Measurements from ENCODE around the gene ATF6. TPM values are rescaled to one million over a fixed set of nuclear protein-coding genes. Genes with fewer than 3 reads are reported as not detected.

The ATF6 gene
- total RNA-seq, 1 experiment from 2014 or later, result 36.5 TPM

DNA sequence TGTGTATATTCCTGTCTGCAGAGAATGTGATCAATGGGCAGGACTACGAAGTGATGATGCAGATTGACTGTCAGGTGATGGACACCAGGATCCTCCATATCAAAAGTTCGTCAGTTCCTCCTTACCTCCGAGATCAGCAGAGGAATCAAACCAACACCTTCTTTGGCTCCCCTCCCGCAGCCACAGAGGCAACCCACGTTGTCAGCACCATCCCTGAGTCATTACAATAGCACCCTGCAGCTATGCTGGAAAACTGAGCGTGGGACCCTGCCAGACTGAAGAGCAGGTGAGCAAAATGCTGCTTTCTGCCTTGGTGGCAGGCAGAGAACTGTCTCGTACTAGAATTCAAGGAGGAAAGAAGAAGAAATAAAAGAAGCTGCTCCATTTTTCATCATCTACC is 192.3 kb downstream of the ATF6 start:
- Histone ChIP-seq H3K79me2 (ENCODE audit: low read length) (no peaks in the 10 kb centered on the region), H3K36me3 (ENCODE audit: insufficient read depth, low read length) (no peaks in the 10 kb centered on the region; the same call in 1 of the 2 replicates), H3K4me1 (ENCODE audit: low read length) (no peaks in the 10 kb centered on the region), H3K4me3 (ENCODE audit: low read length) (no peak overlapping the region), H3K9ac (ENCODE audit: low read length) (no peak overlapping the region), H2AFZ (ENCODE audit: low read length) (no peak overlapping the region), H3K27ac (ENCODE audit: low read length) (no peak overlapping the region), H3K9me3 (ENCODE audit: low read length) (no peaks in the 10 kb centered on the region), H4K20me1 (ENCODE audit: insufficient read depth, low read depth, low read length) (no peaks in the 10 kb centered on the region), H3K9me2 (replicated peaks; ENCODE audit: insufficient read depth, low read length) (no peaks in the 10 kb centered on the region), H3K27me3 (ENCODE audit: low read length) (no peaks in the 10 kb centered on the region), H3K4me2 (ENCODE audit: low read depth, low read length, poor library complexity, severe bottlenecking) (no peak overlapping the region)
- no peak for DNase-seq

DNA sequence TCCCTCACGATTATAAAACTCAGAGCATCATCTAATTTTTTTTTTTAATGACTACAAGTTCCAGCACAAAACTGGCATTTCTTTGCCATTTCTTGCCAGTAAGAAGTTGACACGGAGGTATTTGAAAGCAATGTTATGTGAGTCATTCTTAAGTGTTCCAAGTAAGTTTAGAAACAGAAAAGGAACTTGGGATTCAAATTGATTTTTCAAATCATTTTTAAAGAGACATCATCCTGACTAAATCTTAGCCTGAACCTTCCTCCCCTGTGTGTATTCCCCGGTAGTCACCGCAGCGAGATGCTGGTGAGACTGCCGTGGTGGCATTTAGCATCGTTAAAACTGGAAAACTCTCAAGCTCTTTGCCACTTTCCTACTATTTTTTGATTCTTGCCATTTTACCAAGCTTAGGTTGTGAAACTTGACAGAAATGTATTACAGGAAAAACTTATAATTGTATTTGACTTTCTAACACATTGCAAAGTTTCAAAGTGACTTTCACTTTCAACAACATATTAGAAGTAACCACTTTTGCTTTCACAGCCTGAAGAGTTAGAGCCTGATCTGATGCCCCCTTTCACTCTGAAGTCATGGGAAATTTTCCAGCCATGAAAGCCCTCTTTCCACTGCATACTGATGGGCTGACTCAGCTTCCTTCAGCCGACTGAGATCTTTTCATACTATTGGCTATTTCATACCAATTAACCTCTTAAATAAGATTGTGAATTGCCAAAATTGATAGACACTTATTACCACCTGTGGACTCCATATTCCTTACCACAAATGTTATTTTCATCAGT is 196.2 kb downstream of the ATF6 start:
- no peak overlapping the region for H3K9ac ChIP-seq (ENCODE audit: low read length)
- H4K20me1 ChIP-seq (ENCODE audit: insufficient read depth, low read depth, low read length), result no peaks in the 10 kb centered on the region
- no peaks in the 10 kb centered on the region for H3K9me3 ChIP-seq (ENCODE audit: low read length)
- H2AFZ ChIP-seq (ENCODE audit: low read length), result no peak overlapping the region
- no peak overlapping the region for H3K27ac ChIP-seq (ENCODE audit: low read length)
- no peak overlapping the region for H3K4me3 ChIP-seq (ENCODE audit: low read length)
- H3K27me3 ChIP-seq (ENCODE audit: low read length), result no peaks in the 10 kb centered on the region
- no peaks in the 10 kb centered on the region for H3K79me2 ChIP-seq (ENCODE audit: low read length)
- no peaks in the 10 kb centered on the region for H3K9me2 ChIP-seq (replicated peaks; ENCODE audit: insufficient read depth, low read length)
- DNase-seq, result no peak
- H3K36me3 ChIP-seq (ENCODE audit: insufficient read depth, low read length), result no peaks in the 10 kb centered on the region; the same call in 1 of the 2 replicates
- H3K4me2 ChIP-seq (ENCODE audit: low read depth, low read length, poor library complexity, severe bottlenecking), result no peak overlapping the region
- H3K4me1 ChIP-seq (ENCODE audit: low read length), result no peaks in the 10 kb centered on the region

DNA sequence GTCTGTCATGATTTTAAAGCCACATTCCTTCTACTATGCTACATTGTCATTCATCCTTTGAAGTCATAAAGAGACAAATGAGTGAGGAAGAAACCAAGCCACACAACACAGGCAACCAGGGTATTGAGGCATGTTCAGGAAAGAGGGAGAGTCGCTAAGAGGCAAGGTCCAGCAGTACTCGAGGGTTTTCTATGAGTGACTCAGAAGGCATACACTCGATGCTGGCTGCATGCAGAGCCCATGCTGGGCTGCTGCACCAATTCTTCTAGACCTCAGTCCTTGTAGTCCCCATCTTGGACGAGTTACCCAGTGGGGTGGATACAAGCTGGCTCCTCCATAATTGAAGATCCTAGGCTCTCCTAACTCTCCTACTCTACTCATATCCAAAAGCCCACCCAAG is 199.9 kb downstream of the ATF6 start:
- no peaks in the 10 kb centered on the region for H3K4me1 ChIP-seq (ENCODE audit: low read length)
- no peak overlapping the region for H2AFZ ChIP-seq (ENCODE audit: low read length)
- H3K27me3 ChIP-seq (ENCODE audit: low read length), result no peaks in the 10 kb centered on the region
- no peak overlapping the region for H3K27ac ChIP-seq (ENCODE audit: low read length)
- no peak overlapping the region for H3K9ac ChIP-seq (ENCODE audit: low read length)
- no peaks in the 10 kb centered on the region for H3K36me3 ChIP-seq (ENCODE audit: insufficient read depth, low read length)
- H4K20me1 ChIP-seq (ENCODE audit: insufficient read depth, low read depth, low read length), result no peaks in the 10 kb centered on the region
- H3K9me2 ChIP-seq (replicated peaks; ENCODE audit: insufficient read depth, low read length), result no peaks in the 10 kb centered on the region
- H3K79me2 ChIP-seq (ENCODE audit: low read length), result no peaks in the 10 kb centered on the region
- H3K4me2 ChIP-seq (ENCODE audit: low read depth, low read length, poor library complexity, severe bottlenecking), result no peak overlapping the region
- DNase-seq, result no peak
- H3K4me3 ChIP-seq (ENCODE audit: low read length), result no peak overlapping the region
- no peaks in the 10 kb centered on the region for H3K9me3 ChIP-seq (ENCODE audit: low read length)

DNA sequence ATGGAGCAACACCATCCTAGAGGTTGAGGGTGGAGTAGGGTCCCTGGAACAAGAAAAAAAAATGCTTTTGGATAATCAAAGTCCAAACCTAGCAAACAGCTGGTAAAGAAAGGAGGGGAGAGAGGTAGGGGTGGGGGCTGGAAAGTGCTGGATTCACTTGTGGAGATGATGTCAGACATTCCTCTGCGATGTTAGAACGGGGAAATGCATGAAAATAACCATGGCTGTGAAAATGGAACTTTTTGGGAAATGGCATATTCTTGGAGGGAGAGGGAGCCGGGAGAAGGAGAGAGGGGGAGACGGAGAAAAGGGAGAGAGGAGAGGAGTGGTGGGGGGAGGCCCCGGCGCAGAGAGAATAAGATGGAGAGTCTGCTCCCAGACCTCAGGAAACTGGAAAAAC is 203.9 kb downstream of the ATF6 start:
- no peak for DNase-seq

DNA sequence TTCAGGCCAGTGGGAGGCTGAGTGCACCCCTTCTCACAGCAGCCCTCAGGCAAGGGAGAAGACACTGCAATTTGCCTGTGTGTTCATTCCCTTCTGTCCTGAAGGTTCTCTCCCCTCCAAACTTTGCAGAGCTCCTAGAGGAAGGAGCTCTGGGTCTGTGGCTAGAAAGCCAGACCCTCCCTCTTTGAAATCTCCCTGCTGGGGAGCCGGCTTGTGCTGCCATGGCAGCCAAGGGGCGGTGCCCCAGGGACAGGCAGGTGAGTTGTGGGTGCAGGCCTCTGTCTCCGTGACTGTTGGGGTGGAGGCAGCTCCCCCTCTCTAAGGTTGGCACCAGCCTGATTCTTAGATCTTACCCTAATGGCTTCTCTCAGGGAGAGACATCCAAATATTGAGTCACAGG is 204.5 kb downstream of the ATF6 start:
- Histone ChIP-seq H2AFZ (ENCODE audit: low read length) (no peak overlapping the region), H3K9me3 (ENCODE audit: low read length) (no peaks in the 10 kb centered on the region), H3K4me1 (ENCODE audit: low read length) (no peaks in the 10 kb centered on the region), H4K20me1 (ENCODE audit: insufficient read depth, low read depth, low read length) (no peaks in the 10 kb centered on the region), H3K27me3 (ENCODE audit: low read length) (no peaks in the 10 kb centered on the region), H3K36me3 (ENCODE audit: insufficient read depth, low read length) (no peaks in the 10 kb centered on the region), H3K9me2 (replicated peaks; ENCODE audit: insufficient read depth, low read length) (no peaks in the 10 kb centered on the region), H3K79me2 (ENCODE audit: low read length) (no peaks in the 10 kb centered on the region), H3K27ac (ENCODE audit: low read length) (no peak overlapping the region), H3K4me2 (ENCODE audit: low read depth, low read length, poor library complexity, severe bottlenecking) (no peak overlapping the region), H3K9ac (ENCODE audit: low read length) (no peak overlapping the region), H3K4me3 (ENCODE audit: low read length) (no peak overlapping the region)
- DNase-seq, result no peak

More for the DNA sequence above, 203.9 kb downstream of the ATF6 start:
- Histone ChIP-seq H3K36me3 (ENCODE audit: insufficient read depth, low read length) (no peaks in the 10 kb centered on the region), H2AFZ (ENCODE audit: low read length) (no peak overlapping the region), H3K4me1 (ENCODE audit: low read length) (no peaks in the 10 kb centered on the region), H3K9me2 (replicated peaks; ENCODE audit: insufficient read depth, low read length) (no peaks in the 10 kb centered on the region), H3K9ac (ENCODE audit: low read length) (no peak overlapping the region), H3K27me3 (ENCODE audit: low read length) (no peaks in the 10 kb centered on the region), H3K9me3 (ENCODE audit: low read length) (no peaks in the 10 kb centered on the region), H4K20me1 (ENCODE audit: insufficient read depth, low read depth, low read length) (no peaks in the 10 kb centered on the region), H3K27ac (ENCODE audit: low read length) (no peak overlapping the region), H3K79me2 (ENCODE audit: low read length) (no peaks in the 10 kb centered on the region), H3K4me2 (ENCODE audit: low read depth, low read length, poor library complexity, severe bottlenecking) (no peak overlapping the region), H3K4me3 (ENCODE audit: low read length) (no peak overlapping the region)

DNA sequence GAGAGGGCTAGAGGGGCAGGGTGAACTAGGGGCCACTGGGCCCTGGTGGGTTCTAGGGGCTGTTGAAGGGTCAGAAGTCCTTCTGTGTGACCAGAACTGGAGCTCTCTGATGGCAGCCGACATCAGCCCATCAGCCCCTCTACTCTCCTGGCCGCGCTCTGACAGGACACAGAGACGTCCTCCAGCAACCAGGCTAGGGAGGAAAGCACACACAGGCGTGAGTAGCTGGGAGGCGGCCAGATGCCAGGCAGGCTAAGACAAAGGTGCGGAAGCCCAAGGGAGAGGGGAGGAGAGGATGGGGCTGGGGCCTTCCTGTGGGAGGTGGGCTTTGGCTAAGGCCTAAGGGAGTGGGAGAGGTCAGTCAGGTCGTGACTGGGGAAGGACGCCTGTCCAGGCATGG is 206.7 kb downstream of the ATF6 start:
- H3K27me3 ChIP-seq (ENCODE audit: low read length), result no peaks in the 10 kb centered on the region
- H3K4me3 ChIP-seq (ENCODE audit: low read length), result no peak overlapping the region
- no peak overlapping the region for H3K9ac ChIP-seq (ENCODE audit: low read length)
- no peaks in the 10 kb centered on the region for H3K9me2 ChIP-seq (replicated peaks; ENCODE audit: insufficient read depth, low read length)
- peaks cover 3% of the 10 kb centered on the region for H3K4me1 ChIP-seq (ENCODE audit: low read length)
- no peak overlapping the region for H2AFZ ChIP-seq (ENCODE audit: low read length)
- 0 out of 2 replicates have a peak, but pooled peaks cover 8% of the 10 kb centered on the region for H4K20me1 ChIP-seq (ENCODE audit: insufficient read depth, low read depth, low read length)
- H3K4me2 ChIP-seq (ENCODE audit: low read depth, low read length, poor library complexity, severe bottlenecking), result no peak overlapping the region
- H3K79me2 ChIP-seq (ENCODE audit: low read length), result no peaks in the 10 kb centered on the region
- H3K9me3 ChIP-seq (ENCODE audit: low read length), result no peaks in the 10 kb centered on the region
- no peak for DNase-seq
- H3K27ac ChIP-seq (ENCODE audit: low read length), result no peak overlapping the region
- H3K36me3 ChIP-seq (ENCODE audit: insufficient read depth, low read length), result no peaks in the 10 kb centered on the region

DNA sequence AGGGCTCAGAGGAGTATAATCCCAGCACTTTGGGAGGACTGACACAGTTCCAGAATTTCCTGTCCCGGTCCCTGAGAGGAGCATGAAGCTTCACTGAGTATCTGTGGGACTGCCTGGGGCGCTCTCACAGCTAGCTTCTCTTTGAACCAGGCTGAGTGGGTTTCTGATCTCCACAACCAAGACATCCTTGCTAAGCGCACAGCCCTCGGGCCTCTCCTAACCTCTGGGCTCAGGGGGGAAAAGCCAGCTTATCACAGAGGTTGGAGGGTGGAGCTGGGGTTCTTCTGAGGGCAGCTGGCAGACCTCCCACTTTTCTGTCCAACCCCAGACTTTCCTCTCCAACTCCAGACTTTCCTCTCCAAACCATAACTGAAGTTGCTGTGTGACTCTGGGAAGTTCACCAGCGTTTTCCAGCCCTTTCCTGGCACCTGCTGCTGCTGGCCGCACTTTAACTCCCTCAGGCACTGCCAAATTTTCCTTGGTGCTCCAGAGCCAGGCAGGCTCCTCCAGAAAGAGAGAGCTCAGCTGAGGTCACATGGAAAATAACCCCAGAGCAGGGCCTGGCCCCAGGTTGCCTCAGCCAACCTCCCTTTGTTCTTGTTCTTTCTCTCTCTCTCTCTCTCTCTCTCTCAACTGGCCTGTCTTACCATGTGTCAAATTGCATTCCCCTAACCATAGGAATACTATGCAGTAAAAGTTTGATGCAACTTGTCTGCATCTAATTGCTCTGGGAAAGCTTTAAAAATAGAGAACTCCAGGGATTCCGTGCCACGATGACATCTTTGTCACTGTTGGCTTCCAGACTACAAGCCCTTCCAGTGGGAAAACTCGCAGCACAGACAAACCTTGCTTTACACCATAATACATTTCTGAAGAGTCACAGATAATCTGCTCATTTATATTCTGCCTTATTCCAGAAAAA is 208.1 kb downstream of the ATF6 start:
- no peaks in the 10 kb centered on the region for H3K9me3 ChIP-seq (ENCODE audit: low read length)
- H3K4me3 ChIP-seq (ENCODE audit: low read length), result no peak overlapping the region
- H3K36me3 ChIP-seq (ENCODE audit: insufficient read depth, low read length), result no peaks in the 10 kb centered on the region
- no peak overlapping the region for H3K4me2 ChIP-seq (ENCODE audit: low read depth, low read length, poor library complexity, severe bottlenecking)
- no peak for DNase-seq
- H4K20me1 ChIP-seq (ENCODE audit: insufficient read depth, low read depth, low read length), result 0 out of 2 replicates have a peak, but pooled peaks cover 9% of the 10 kb centered on the region
- H3K9ac ChIP-seq (ENCODE audit: low read length), result no peak overlapping the region
- H3K27ac ChIP-seq (ENCODE audit: low read length), result no peak overlapping the region
- no peaks in the 10 kb centered on the region for H3K27me3 ChIP-seq (ENCODE audit: low read length)
- no peak overlapping the region for H2AFZ ChIP-seq (ENCODE audit: low read length)
- H3K4me1 ChIP-seq (ENCODE audit: low read length), result peaks cover 10% of the 10 kb centered on the region
- H3K79me2 ChIP-seq (ENCODE audit: low read length), result no peaks in the 10 kb centered on the region
- no peaks in the 10 kb centered on the region for H3K9me2 ChIP-seq (replicated peaks; ENCODE audit: insufficient read depth, low read length)
